Raji (cell line): ENCODE measurements around the gene ARHGEF33.

Experiments
- POLR2A ChIP-seq: IDR thresholded peaks from 2 replicates; pipeline ENCODE4 v1.6.1; 2011; ENCODE audit warnings: low read depth, low read length, control low read depth; ENCODE audit not compliant: insufficient read depth

ARHGEF33 gene

GRCh38 chr2:39015424-39015823 is 125.7 kb downstream of the ARHGEF33 start:
- TF ChIP-seq POLR2A: no peak

- no peak for TF ChIP-seq POLR2A
These were observed 127.7 kb downstream of the ARHGEF33 start for GRCh38 chr2:39017334-39017733.

GRCh38 chr2:39018638-39019037 is 129.0 kb downstream of the ARHGEF33 start:
- no peak for TF ChIP-seq POLR2A

GRCh38 chr2:39020383-39020782 is 130.7 kb downstream of the ARHGEF33 start:
- TF ChIP-seq POLR2A: no peak

- TF ChIP-seq POLR2A: no peak
These were observed 133.1 kb downstream of the ARHGEF33 start for GRCh38 chr2:39022642-39023235.

GRCh38 chr2:39023649-39024048 is 134.0 kb downstream of the ARHGEF33 start:
- TF ChIP-seq POLR2A: no peak

- no peak for TF ChIP-seq POLR2A
These were observed 135.2 kb downstream of the ARHGEF33 start for GRCh38 chr2:39024833-39025232.
